Fibroblast of mammary gland (primary cell): ENCODE results near the gene TMEM30B.
"Not testable (repeated sequence)": the region's sequence is repeated elsewhere in the genome, so short reads cannot be mapped to it uniquely, and the experiment has no call there.

ENCODE experiments used
- DNase-seq: peaks from one replicate; pipeline ENCODE4 v3.0.0-alpha.2; 2010; ENCODE audit warnings: low read depth
- H3K4me3 ChIP-seq: 2 replicates; pipeline ENCODE4 v1.5.1; 2011; ENCODE audit warnings: low read depth, mild to moderate bottlenecking, low read length, moderate library complexity; ENCODE audit not compliant: control insufficient read depth
- TF ChIP-seq, protein P1 (sequence below): conservative IDR thresholded peaks from 2 replicates; pipeline ENCODE4 v1.5.1; 2011; ENCODE audit warnings: low read depth, low read length, inconsistent platforms; ENCODE audit not compliant: control insufficient read depth, insufficient read depth

TMEM30B gene

GRCh38 chr14:61319086-61319485, 37.9 kb upstream of the TMEM30B start:
- DNase-seq: no peak
- TF ChIP-seq, protein P1, sequence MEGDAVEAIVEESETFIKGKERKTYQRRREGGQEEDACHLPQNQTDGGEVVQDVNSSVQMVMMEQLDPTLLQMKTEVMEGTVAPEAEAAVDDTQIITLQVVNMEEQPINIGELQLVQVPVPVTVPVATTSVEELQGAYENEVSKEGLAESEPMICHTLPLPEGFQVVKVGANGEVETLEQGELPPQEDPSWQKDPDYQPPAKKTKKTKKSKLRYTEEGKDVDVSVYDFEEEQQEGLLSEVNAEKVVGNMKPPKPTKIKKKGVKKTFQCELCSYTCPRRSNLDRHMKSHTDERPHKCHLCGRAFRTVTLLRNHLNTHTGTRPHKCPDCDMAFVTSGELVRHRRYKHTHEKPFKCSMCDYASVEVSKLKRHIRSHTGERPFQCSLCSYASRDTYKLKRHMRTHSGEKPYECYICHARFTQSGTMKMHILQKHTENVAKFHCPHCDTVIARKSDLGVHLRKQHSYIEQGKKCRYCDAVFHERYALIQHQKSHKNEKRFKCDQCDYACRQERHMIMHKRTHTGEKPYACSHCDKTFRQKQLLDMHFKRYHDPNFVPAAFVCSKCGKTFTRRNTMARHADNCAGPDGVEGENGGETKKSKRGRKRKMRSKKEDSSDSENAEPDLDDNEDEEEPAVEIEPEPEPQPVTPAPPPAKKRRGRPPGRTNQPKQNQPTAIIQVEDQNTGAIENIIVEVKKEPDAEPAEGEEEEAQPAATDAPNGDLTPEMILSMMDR: no peak
- H3K4me3 ChIP-seq: no peak overlapping the region

DNA sequence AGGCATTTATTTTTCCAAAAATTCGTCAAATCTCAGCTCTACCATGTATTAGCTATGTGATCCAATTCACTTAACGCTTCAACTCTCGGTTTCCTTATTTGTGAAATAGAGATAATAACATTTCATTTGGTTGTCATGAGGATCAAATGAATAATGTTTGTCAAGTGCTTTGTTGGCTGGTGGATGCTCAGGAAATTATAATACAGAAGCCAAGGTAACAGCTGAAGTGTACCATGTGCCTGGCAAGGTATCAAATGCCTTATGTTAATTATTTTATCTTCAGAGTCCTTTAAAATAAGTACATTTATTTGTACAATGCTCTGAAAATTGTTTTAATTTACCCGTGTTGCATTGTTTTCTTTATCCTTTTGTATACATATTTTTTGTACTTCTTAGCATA, 34.2 kb upstream of the TMEM30B start:
- TF ChIP-seq, protein P1: no peak
- no peak overlapping the region for H3K4me3 ChIP-seq
- no peak for DNase-seq

GRCh38 chr14:61308701-61309100, 27.6 kb upstream of the TMEM30B start:
- not testable (repeated sequence) for H3K4me3 ChIP-seq, DNase-seq

GRCh38 chr14:61308198-61308597, 27.1 kb upstream of the TMEM30B start:
- no peak for DNase-seq
- TF ChIP-seq, protein P1: no peak
- no peak overlapping the region for H3K4me3 ChIP-seq

DNA sequence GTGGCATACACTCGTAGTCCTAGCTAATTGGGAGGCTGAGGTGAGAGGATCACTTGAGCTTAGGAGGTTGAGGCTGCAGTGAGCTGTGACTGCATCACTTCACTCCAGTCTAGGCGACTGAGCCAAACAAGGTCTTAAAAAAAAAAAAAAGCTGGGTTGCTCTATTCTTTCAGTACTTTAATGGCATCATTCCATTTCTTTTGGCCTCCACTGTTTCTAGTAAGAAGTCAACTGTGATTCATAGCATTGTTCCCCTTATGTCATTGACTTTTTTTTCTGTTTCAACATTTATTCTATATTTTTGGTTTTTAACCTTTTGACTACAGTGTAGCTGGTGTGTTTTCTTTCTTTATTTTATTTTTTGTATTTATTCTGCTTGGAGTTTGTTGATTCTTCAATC, 23.6 kb upstream of the TMEM30B start:
- DNase-seq: no peak
- TF ChIP-seq, protein P1: no peak
- H3K4me3 ChIP-seq: no peak overlapping the region

GRCh38 chr14:61300754-61301153, 19.6 kb upstream of the TMEM30B start:
- TF ChIP-seq, protein P1: no peak

GRCh38 chr14:61300209-61300608, 19.1 kb upstream of the TMEM30B start:
- no peak for DNase-seq
- TF ChIP-seq, protein P1: no peak
- H3K4me3 ChIP-seq: no peak overlapping the region

More at GRCh38 chr14:61300754-61301153, 19.6 kb upstream of the TMEM30B start:
- no peak overlapping the region for H3K4me3 ChIP-seq
- DNase-seq: no peak
